Measurements from ENCODE around the gene RAPGEF5. TPM values are rescaled to one million over a fixed set of nuclear protein-coding genes. Genes with fewer than 3 reads are reported as not detected.

RAPGEF5 gene
- total and polyA plus RNA-seq, 9 donors = 6.4 to 22.5 (median 10.4) TPM

DNA sequence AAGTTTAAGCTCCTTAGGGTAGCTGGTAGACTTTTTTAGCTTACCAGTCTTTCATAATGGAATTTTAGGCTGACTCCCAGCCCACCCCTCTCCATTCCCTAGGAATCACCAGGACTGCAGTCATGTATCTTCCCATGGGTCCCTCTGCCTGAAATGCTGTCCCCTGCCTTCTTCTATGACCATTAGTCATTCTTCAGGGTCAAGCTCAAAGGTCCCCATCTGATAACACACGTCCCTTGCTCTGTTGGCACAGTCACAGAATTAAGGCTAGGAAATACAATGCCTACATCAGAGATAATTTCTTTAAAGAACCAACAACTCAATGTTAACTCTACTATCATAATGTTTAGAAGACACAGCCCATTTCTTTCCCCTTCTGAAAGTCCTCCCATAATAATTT is 140.6 kb downstream of the RAPGEF5 start:
- H3K4me3 ChIP-seq = no peak overlapping the region
- peaks cover 1% of the 10 kb centered on the region for H3K4me1 ChIP-seq (ENCODE audit: insufficient read depth)
- no peak for DNase-seq
- no peaks in the 10 kb centered on the region for H3K27me3 ChIP-seq
- H3K27ac ChIP-seq = no peak overlapping the region
- no peaks in the 10 kb centered on the region for H3K36me3 ChIP-seq
- intact Hi-C loops (cut with DNase I) = no loop called here
- 54 to 69% (median 54%) methylated on average over 1 of the region's 1 CpG for WGBS, 3 donors
- no peaks in the 10 kb centered on the region for H3K9me3 ChIP-seq
- TF ChIP-seq, protein P1, sequence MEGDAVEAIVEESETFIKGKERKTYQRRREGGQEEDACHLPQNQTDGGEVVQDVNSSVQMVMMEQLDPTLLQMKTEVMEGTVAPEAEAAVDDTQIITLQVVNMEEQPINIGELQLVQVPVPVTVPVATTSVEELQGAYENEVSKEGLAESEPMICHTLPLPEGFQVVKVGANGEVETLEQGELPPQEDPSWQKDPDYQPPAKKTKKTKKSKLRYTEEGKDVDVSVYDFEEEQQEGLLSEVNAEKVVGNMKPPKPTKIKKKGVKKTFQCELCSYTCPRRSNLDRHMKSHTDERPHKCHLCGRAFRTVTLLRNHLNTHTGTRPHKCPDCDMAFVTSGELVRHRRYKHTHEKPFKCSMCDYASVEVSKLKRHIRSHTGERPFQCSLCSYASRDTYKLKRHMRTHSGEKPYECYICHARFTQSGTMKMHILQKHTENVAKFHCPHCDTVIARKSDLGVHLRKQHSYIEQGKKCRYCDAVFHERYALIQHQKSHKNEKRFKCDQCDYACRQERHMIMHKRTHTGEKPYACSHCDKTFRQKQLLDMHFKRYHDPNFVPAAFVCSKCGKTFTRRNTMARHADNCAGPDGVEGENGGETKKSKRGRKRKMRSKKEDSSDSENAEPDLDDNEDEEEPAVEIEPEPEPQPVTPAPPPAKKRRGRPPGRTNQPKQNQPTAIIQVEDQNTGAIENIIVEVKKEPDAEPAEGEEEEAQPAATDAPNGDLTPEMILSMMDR (IDR thresholded peaks at IDR 0.05) = no peak
- TF ChIP-seq POLR2A (IDR thresholded peaks at IDR 0.05) (no peak), EP300 (IDR thresholded peaks at IDR 0.05) (no peak)

DNA sequence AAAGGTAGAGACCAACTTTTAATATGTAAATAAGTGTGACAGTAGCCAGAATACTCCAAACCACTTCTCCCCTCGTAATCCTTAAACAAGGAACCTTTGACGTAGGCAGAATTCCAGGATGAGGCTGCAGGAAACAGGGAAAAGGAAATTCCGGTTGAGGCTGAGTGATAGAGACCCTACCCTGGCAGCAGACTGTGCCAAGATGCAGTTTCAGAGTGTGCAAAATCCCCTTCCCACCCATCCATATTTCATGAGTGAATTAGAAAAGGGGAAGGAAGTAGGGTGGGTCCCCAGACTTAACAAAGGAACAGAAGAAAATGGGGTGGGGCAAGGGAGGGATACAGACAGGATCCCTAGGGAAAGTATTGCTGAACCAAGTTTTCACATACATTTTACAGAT is 143.0 kb downstream of the RAPGEF5 start:
- 67 to 77% (median 76%) methylated on average over 3 of the region's 3 CpGs for WGBS, 3 donors
- TF ChIP-seq, protein P1 (IDR thresholded peaks at IDR 0.05) = no peak
- TF ChIP-seq EP300 (IDR thresholded peaks at IDR 0.05) = no peak
- no peak for TF ChIP-seq POLR2A (IDR thresholded peaks at IDR 0.05)
- intact Hi-C loops (cut with DNase I) = no loop called here
- peaks cover 4% of the 10 kb centered on the region for H3K4me1 ChIP-seq (ENCODE audit: insufficient read depth)
- no peaks in the 10 kb centered on the region for H3K27me3 ChIP-seq
- no peak overlapping the region for H3K27ac ChIP-seq
- no peaks in the 10 kb centered on the region for H3K36me3 ChIP-seq
- H3K9me3 ChIP-seq = no peaks in the 10 kb centered on the region
- no peak for DNase-seq
- H3K4me3 ChIP-seq = no peak overlapping the region

DNA sequence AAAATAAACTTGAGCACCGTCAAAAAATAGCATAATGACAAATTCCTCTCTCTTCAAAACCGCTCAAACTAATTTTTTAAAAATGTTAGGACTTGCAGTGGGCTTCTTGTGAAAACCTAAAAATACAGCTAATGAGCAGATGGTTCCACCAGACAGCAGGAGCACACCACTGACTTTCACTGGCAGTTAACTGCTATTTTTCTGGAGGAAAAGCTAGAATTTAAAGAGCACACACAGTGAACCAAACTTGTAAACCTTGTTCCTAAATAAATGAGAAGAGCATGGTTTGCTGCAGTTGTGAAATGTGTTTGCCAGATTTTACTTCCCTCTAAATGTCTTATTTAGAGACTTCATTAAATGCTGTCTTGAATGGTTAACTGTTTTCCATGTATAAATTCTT is 143.9 kb downstream of the RAPGEF5 start:
- WGBS, 3 donors = 57 to 67% (median 58%) methylated on average over 2 of the region's 2 CpGs
- Histone ChIP-seq H3K27me3 (no peaks in the 10 kb centered on the region), H3K4me3 (no peak overlapping the region), H3K4me1 (ENCODE audit: insufficient read depth) (peaks cover 5% of the 10 kb centered on the region), H3K9me3 (no peaks in the 10 kb centered on the region), H3K36me3 (no peaks in the 10 kb centered on the region), H3K27ac (no peak overlapping the region)
- no peak for TF ChIP-seq EP300 (IDR thresholded peaks at IDR 0.05)
- TF ChIP-seq, protein P1 (IDR thresholded peaks at IDR 0.05) = no peak
- TF ChIP-seq POLR2A (IDR thresholded peaks at IDR 0.05) = no peak
- no peak for DNase-seq
- intact Hi-C loops (cut with DNase I) = no loop called here

DNA sequence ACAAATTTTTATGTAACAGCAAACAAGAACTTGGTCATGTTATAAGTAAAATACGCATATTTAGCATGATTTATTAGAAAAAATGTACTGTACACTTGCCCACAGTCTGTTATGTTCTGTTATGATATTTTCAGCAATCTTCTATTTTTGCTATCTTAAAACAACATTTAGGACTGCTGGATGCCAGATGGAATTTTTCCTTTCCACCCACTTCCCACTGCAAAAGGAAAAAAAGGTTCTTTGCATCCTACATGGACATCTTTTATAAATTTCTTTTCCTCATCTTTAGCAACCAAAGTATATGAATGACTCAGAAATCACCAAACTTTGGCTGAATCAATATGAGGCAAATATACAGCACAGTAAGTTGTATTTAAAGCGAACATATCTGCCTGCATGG is 146.0 kb downstream of the RAPGEF5 start:
- TF ChIP-seq, protein P1 (IDR thresholded peaks at IDR 0.05) = no peak
- no peak for TF ChIP-seq EP300 (IDR thresholded peaks at IDR 0.05)
- no peak for TF ChIP-seq POLR2A (IDR thresholded peaks at IDR 0.05)
- intact Hi-C loops (cut with DNase I) = no loop called here
- Histone ChIP-seq H3K4me3 (no peak overlapping the region), H3K27me3 (no peaks in the 10 kb centered on the region), H3K4me1 (ENCODE audit: insufficient read depth) (peaks cover 5% of the 10 kb centered on the region), H3K27ac (no peak overlapping the region), H3K36me3 (no peaks in the 10 kb centered on the region), H3K9me3 (no peaks in the 10 kb centered on the region)
- 19 to 27% (median 23%) methylated on average over 2 of the region's 2 CpGs for WGBS, 3 donors
- no peak for DNase-seq
